MCF 10A (cell line): Measurements from ENCODE around the gene CACNB4. TPM values are rescaled to one million over a fixed set of nuclear protein-coding genes. Genes with fewer than 3 reads are reported as not detected.

Experiments used
- BruUV-seq: library from RNA; stranded (reverse); fragments of 400-500 nt; replicated peaks from 2 replicates; lab custom pipeline; 2021; lab: Mats Ljungman, UMichigan
- CTCF ChIA-PET: fragments of 300-600 bp; sonication (Branson Sonifier 250); formaldehyde crosslinking; extraction: SDS; loops from one replicate; lab custom pipeline; 2021; ENCODE audit warnings: antibody characterized with exemption, inconsistent platforms; lab: Yijun Ruan, JAX
- POLR2A ChIA-PET: fragments of 300-600, 350-650 bp; sonication (Branson Sonifier 250); formaldehyde crosslinking; extraction: SDS; loops from one replicate; lab custom pipeline; 2020; ENCODE audit warnings: antibody characterized with exemption, inconsistent platforms; lab: Yijun Ruan, JAX
- DNase-seq: peaks from one replicate; pipeline ENCODE4 v3.0.0-alpha.2; 2018; ENCODE audit not compliant: unreplicated experiment
- H3K27ac Mint-ChIP-seq: one replicate; pipeline ENCODE4 v1.8.0; 2022; ENCODE audit warnings: mild to moderate bottlenecking, low read depth, mixed read lengths; ENCODE audit not compliant: unreplicated experiment
- H3K27me3 Mint-ChIP-seq: one replicate; pipeline ENCODE4 v1.8.0; 2022; ENCODE audit warnings: mixed read lengths; ENCODE audit not compliant: insufficient read depth, unreplicated experiment
- H3K36me3 Mint-ChIP-seq: one replicate; pipeline ENCODE4 v1.8.0; 2022; ENCODE audit warnings: mild to moderate bottlenecking, moderate library complexity, mixed read lengths; ENCODE audit not compliant: insufficient read depth, unreplicated experiment
- H3K4me1 Mint-ChIP-seq: one replicate; pipeline ENCODE4 v1.8.0; 2022; ENCODE audit warnings: mixed read lengths; ENCODE audit not compliant: insufficient read depth, unreplicated experiment
- H3K4me3 Mint-ChIP-seq: one replicate; pipeline ENCODE4 v1.8.0; 2022; ENCODE audit warnings: mild to moderate bottlenecking, moderate library complexity, mixed read lengths; ENCODE audit not compliant: unreplicated experiment
- H3K9me3 Mint-ChIP-seq: one replicate; pipeline ENCODE4 v1.8.0; 2022; ENCODE audit warnings: mixed read lengths; ENCODE audit not compliant: unreplicated experiment
- intact Hi-C: fragments of 100-400 bp; cut with micrococcal nuclease; formaldehyde crosslinking; loops from 2 replicates; pipeline ENCODE4 v1.14.1; 2022
- total RNA-seq: library from RNA; stranded (reverse); gene quantifications from 2 replicates; pipeline ENCODE4 v1.2.3, GENCODE V29; 2022
- TF ChIP-seq, protein P1 (sequence below): fragments of 200-600 bp; IDR thresholded peaks from one replicate; pipeline ENCODE4 v1.8.0; 2022; ENCODE audit warnings: antibody characterized with exemption, mild to moderate bottlenecking; ENCODE audit not compliant: unreplicated experiment

The CACNB4 gene
- total RNA-seq, 1 experiment from 2014 or later: 0.49 TPM

DNA sequence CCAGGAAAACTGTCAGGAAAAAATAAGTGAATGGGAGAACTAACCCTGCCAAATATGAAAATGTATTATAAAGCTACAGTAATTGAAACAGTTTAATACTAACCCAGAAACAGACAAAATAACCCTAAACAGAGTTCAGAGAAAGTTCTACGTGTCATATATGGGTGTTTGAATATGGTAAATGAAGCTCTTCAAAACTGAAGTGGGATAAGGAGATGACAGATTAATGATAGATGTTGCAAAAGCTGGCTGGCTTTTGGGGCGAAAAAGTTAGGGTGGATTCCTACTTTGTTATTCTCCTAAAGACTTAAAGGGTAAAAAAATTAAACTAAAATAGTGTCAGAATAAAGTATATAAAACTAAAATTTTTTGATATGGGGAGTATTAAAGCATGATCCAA, 168.8 kb downstream of the CACNB4 start:
- TF ChIP-seq, protein P1, sequence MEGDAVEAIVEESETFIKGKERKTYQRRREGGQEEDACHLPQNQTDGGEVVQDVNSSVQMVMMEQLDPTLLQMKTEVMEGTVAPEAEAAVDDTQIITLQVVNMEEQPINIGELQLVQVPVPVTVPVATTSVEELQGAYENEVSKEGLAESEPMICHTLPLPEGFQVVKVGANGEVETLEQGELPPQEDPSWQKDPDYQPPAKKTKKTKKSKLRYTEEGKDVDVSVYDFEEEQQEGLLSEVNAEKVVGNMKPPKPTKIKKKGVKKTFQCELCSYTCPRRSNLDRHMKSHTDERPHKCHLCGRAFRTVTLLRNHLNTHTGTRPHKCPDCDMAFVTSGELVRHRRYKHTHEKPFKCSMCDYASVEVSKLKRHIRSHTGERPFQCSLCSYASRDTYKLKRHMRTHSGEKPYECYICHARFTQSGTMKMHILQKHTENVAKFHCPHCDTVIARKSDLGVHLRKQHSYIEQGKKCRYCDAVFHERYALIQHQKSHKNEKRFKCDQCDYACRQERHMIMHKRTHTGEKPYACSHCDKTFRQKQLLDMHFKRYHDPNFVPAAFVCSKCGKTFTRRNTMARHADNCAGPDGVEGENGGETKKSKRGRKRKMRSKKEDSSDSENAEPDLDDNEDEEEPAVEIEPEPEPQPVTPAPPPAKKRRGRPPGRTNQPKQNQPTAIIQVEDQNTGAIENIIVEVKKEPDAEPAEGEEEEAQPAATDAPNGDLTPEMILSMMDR: no peak
- H3K27me3 Mint-ChIP-seq: no peaks in the 10 kb centered on the region
- no peak overlapping the region for H3K27ac Mint-ChIP-seq
- H3K4me3 Mint-ChIP-seq: no peak overlapping the region
- peaks cover 20% of the 10 kb centered on the region for H3K4me1 Mint-ChIP-seq
- ChIA-PET POLR2A (interaction anchor here (2.4 to 4.4 kb wide), 2 partner anchors 16 to 101 kb away, joined by 9 to 25 read pairs; partner anchors contain the start of gene ARL5A), CTCF (no interaction called here)
- DNase-seq: no peak
- no peaks in the 10 kb centered on the region for H3K9me3 Mint-ChIP-seq
- intact Hi-C loops: no loop called here
- no TSS peak for BruUV-seq
- H3K36me3 Mint-ChIP-seq: no peaks in the 10 kb centered on the region

DNA sequence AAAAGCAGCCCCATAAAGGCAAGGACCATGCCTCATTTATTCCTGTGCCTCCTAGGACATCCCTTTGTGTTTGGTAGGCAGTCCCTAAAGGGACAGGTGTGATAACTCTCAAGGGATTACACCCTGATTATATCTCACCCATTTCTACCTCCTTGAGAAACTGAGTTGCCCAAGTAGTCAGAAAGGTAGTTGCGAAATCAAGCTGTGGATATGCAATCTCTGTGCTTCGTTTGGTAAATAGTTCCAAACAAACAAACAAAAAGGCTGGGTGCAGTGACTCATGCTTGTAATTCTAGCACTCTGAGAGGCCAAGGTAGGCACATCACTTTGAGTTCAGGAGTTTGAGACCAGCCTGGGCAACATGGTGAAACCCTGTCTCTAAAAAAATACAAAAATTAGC, 170.5 kb downstream of the CACNB4 start:
- DNase-seq: peak; percentile 91
- TF ChIP-seq, protein P1: no peak
- Mint-ChIP-seq H3K36me3 (peaks cover 2% of the 10 kb centered on the region), H3K27ac (peak overlapping the region; percentile 33), H3K4me1 (peaks cover 23% of the 10 kb centered on the region), H3K27me3 (no peaks in the 10 kb centered on the region), H3K4me3 (peak overlapping the region; percentile 24), H3K9me3 (no peaks in the 10 kb centered on the region)
- no TSS peak for BruUV-seq
- ChIA-PET CTCF (interaction anchor here (0.6 to 1.9 kb wide), 5 partner anchors 17 to 100 kb away, joined by 3 to 14 read pairs (median 6); partner anchors contain the start of gene ARL5A), POLR2A (interaction anchor here (0.8 to 3.2 kb wide), 10 partner anchors 10 to 122 kb away, joined by 3 to 37 read pairs (median 8); partner anchors contain the start of gene ARL5A)
- intact Hi-C loops: loop anchor here (5.0 kb wide), 1 partner anchor 101 kb away; the partner anchor contains the start of gene ARL5A

DNA sequence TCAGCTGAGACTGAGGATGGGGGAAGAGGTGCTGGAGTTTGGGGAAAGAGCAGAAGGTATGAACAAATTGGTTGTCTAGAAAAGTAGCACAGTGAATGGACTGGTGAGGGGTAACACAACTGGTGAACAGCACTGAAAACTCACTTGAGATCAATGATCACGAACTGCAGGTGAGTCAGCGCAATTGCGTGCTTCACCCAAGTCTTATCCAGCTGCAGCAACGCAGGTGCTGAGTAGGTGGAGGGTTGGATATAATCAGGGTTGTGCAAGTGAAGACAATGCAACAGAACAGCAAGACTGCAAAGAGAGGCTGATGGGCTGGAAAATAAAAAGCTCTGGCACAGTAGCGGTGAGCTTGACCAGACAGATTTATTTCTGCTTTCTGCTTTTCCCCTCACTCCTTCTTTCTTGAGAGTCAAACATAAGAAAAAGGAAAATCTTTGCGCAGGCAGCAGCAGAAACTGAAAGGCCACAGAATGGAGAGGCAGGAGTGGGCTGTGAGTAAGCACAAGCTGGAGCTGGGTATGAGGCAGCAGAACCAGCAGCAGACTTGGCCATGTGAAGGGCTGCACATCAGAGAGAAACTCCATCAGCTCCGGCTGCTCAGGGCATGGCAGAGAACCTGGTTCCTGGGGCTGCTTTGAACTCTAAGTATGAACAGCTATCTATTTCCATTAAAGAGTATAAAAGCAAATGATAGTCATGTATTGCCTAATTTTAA, 171.2 kb downstream of the CACNB4 start:
- DNase-seq: peak; percentile 84
- Mint-ChIP-seq H3K4me1 (peaks cover 29% of the 10 kb centered on the region), H3K4me3 (peak overlapping the region; percentile 24), H3K9me3 (no peaks in the 10 kb centered on the region), H3K27me3 (no peaks in the 10 kb centered on the region), H3K27ac (peak overlapping the region; percentile 33), H3K36me3 (peaks cover 6% of the 10 kb centered on the region)
- intact Hi-C loops: loop anchor here (5.0 kb wide), 1 partner anchor 100 kb away; the partner anchor contains the start of gene ARL5A
- BruUV-seq: TSS peak; percentile 82
- CTCF ChIA-PET: interaction anchor here (0.7 to 1.9 kb wide), 6 partner anchors 14 to 100 kb away, joined by 3 to 14 read pairs (median 5); partner anchors contain the start of gene ARL5A
- TF ChIP-seq, protein P1: no peak
- POLR2A ChIA-PET: interaction anchor here (0.6 to 3.2 kb wide), 14 partner anchors 10 to 1879 kb away, joined by 3 to 37 read pairs (median 4); partner anchors contain the start of genes ARL5A and STAM2
